Keratinocyte (primary cell): ENCODE measurements around the gene MS4A13.
A peak's percentile ranks its signal among the peaks of the same experiment; 100 is the strongest.

Experiments used
- EZH2 ChIP-seq: IDR thresholded peaks from one replicate; pipeline ENCODE4 v1.6.1; 2012; ENCODE audit warnings: inconsistent platforms, mild to moderate bottlenecking, low read length, moderate library complexity
- TF ChIP-seq, protein P1 (sequence below), 3 experiments: IDR thresholded peaks in 1 of 3; conservative IDR thresholded peaks in 1 of 3; optimal IDR thresholded peaks in 1 of 3; 2 replicates in 2 of 3; 3 replicates in 1 of 3; pipeline versions ENCODE3 to v1.5.1; 2011; ENCODE audit warnings: low read length in 3 of 3, mild to moderate bottlenecking in 3 of 3, moderate library complexity in 2 of 3, control low read depth in 1 of 3, inconsistent platforms in 1 of 3; ENCODE audit not compliant: insufficient read depth in 2 of 3; ENCODE audit errors: extremely low read depth in 1 of 3

DNA sequence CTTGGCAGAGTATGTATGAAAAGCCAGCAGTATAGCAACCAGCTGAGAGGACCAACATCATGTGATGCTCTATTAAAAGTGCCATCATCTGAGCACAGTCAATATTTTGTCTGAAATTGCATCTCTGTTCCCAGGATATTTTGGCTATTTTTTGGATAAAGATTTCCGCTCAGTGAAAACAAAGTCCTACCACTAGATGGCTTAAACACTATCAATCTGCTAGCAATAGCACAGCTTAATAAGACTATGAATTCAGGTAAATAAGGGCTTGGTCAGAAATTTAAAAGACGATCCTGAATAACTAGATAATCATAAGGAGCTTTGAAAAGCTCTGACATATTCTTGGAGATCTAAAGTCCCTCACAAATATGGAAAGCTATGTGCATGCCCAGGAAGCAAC is 74.4 kb downstream of the MS4A13 start:
- TF ChIP-seq, protein P1, sequence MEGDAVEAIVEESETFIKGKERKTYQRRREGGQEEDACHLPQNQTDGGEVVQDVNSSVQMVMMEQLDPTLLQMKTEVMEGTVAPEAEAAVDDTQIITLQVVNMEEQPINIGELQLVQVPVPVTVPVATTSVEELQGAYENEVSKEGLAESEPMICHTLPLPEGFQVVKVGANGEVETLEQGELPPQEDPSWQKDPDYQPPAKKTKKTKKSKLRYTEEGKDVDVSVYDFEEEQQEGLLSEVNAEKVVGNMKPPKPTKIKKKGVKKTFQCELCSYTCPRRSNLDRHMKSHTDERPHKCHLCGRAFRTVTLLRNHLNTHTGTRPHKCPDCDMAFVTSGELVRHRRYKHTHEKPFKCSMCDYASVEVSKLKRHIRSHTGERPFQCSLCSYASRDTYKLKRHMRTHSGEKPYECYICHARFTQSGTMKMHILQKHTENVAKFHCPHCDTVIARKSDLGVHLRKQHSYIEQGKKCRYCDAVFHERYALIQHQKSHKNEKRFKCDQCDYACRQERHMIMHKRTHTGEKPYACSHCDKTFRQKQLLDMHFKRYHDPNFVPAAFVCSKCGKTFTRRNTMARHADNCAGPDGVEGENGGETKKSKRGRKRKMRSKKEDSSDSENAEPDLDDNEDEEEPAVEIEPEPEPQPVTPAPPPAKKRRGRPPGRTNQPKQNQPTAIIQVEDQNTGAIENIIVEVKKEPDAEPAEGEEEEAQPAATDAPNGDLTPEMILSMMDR (optimal IDR thresholded peaks at IDR 0.05 in 1 of 3, IDR thresholded peaks at IDR 0.05 in 1 of 3, conservative IDR thresholded peaks at IDR 0.05 in 1 of 3; ENCODE audit: extremely low read depth in 1 of 3, insufficient read depth in 2 of 3, low read length in 3 of 3) = peak in 1 of 3 experiments; percentile 35
- no peak for TF ChIP-seq EZH2
